ENCODE results near the gene PHACTR3.

PHACTR3 gene

GRCh38 chr20:59831916-59832270, 227.6 kb downstream of the PHACTR3 start:
- H3K9me3 ChIP-seq (ENCODE audit: control insufficient read depth, insufficient read depth, low read length) = no peaks in the 10 kb centered on the region
- peaks cover 17% of the 10 kb centered on the region for H3K27me3 ChIP-seq (ENCODE audit: control insufficient read depth, low read length)
- no peaks in the 10 kb centered on the region for H3K79me2 ChIP-seq (ENCODE audit: control insufficient read depth, low read length)
- H3K4me3 ChIP-seq (ENCODE audit: low read length) = no peak overlapping the region
- no peaks in the 10 kb centered on the region for H4K20me1 ChIP-seq (ENCODE audit: control insufficient read depth, insufficient read depth, low read depth, low read length)
- no peaks in the 10 kb centered on the region for H3F3A ChIP-seq (ENCODE audit: control insufficient read depth, insufficient read depth)
- no peak overlapping the region for H3K27ac ChIP-seq (ENCODE audit: low read depth, low read length)
- no peak overlapping the region for H3K4me2 ChIP-seq (ENCODE audit: low read length)
- TF ChIP-seq CTCF (IDR thresholded peaks at IDR 0.05; ENCODE audit: low read depth, low read length, poor library complexity, severe bottlenecking) = no peak
- TF ChIP-seq EZH2phosphoT487 (IDR thresholded peaks at IDR 0.05; ENCODE audit: borderline replicate concordance, low read length) = no peak
- H3K36me3 ChIP-seq (ENCODE audit: control insufficient read depth, low read length) = no peaks in the 10 kb centered on the region
- H3K9me2 ChIP-seq (replicated peaks; ENCODE audit: control insufficient read depth, low read length) = no peaks in the 10 kb centered on the region
- H3K4me1 ChIP-seq (ENCODE audit: control insufficient read depth, low read length) = no peaks in the 10 kb centered on the region

GRCh38 chr20:59832406-59833363, 228.3 kb downstream of the PHACTR3 start:
- no peaks in the 10 kb centered on the region for H4K20me1 ChIP-seq (ENCODE audit: control insufficient read depth, insufficient read depth, low read depth, low read length)
- H3K9me2 ChIP-seq (replicated peaks; ENCODE audit: control insufficient read depth, low read length) = no peaks in the 10 kb centered on the region
- peaks cover 23% of the 10 kb centered on the region for H3K27me3 ChIP-seq (ENCODE audit: control insufficient read depth, low read length)
- no peak overlapping the region for H3K4me2 ChIP-seq (ENCODE audit: low read length)
- H3F3A ChIP-seq (ENCODE audit: control insufficient read depth, insufficient read depth) = no peaks in the 10 kb centered on the region
- H3K27ac ChIP-seq (ENCODE audit: low read depth, low read length) = no peak overlapping the region
- H3K4me1 ChIP-seq (ENCODE audit: control insufficient read depth, low read length) = no peaks in the 10 kb centered on the region
- H3K9me3 ChIP-seq (ENCODE audit: control insufficient read depth, insufficient read depth, low read length) = no peaks in the 10 kb centered on the region
- H3K79me2 ChIP-seq (ENCODE audit: control insufficient read depth, low read length) = no peaks in the 10 kb centered on the region
- no peak overlapping the region for H3K4me3 ChIP-seq (ENCODE audit: low read length)
- TF ChIP-seq EZH2phosphoT487 (IDR thresholded peaks at IDR 0.05; ENCODE audit: borderline replicate concordance, low read length) (no peak), CTCF (IDR thresholded peaks at IDR 0.05; ENCODE audit: low read depth, low read length, poor library complexity, severe bottlenecking) (no peak)
- H3K36me3 ChIP-seq (ENCODE audit: control insufficient read depth, low read length) = no peaks in the 10 kb centered on the region

- H3K4me2 ChIP-seq (ENCODE audit: low read length) = no peak overlapping the region
- H3K36me3 ChIP-seq (ENCODE audit: control insufficient read depth, low read length) = no peaks in the 10 kb centered on the region
- TF ChIP-seq EZH2phosphoT487 (IDR thresholded peaks at IDR 0.05; ENCODE audit: borderline replicate concordance, low read length) (no peak), CTCF (IDR thresholded peaks at IDR 0.05; ENCODE audit: low read depth, low read length, poor library complexity, severe bottlenecking) (no peak)
Observed at GRCh38 chr20:59835057-59835447, 230.7 kb downstream of the PHACTR3 start.

More at GRCh38 chr20:59835057-59835447, 230.7 kb downstream of the PHACTR3 start:
- H3K9me3 ChIP-seq (ENCODE audit: control insufficient read depth, insufficient read depth, low read length) = no peaks in the 10 kb centered on the region
- H3K4me3 ChIP-seq (ENCODE audit: low read length) = no peak overlapping the region
- H3K27ac ChIP-seq (ENCODE audit: low read depth, low read length) = no peak overlapping the region
- H3K79me2 ChIP-seq (ENCODE audit: control insufficient read depth, low read length) = no peaks in the 10 kb centered on the region
- H3F3A ChIP-seq (ENCODE audit: control insufficient read depth, insufficient read depth) = no peaks in the 10 kb centered on the region
- H3K4me1 ChIP-seq (ENCODE audit: control insufficient read depth, low read length) = no peaks in the 10 kb centered on the region
- H3K9me2 ChIP-seq (replicated peaks; ENCODE audit: control insufficient read depth, low read length) = no peaks in the 10 kb centered on the region
- peaks cover 23% of the 10 kb centered on the region for H3K27me3 ChIP-seq (ENCODE audit: control insufficient read depth, low read length)
- H4K20me1 ChIP-seq (ENCODE audit: control insufficient read depth, insufficient read depth, low read depth, low read length) = no peaks in the 10 kb centered on the region
